GM12878 (cell line): Measurements from ENCODE around the gene ZNF100. TPM values are rescaled to one million over a fixed set of nuclear protein-coding genes. Genes with fewer than 3 reads are reported as not detected.

Experiments
- ATAC-seq: fragments of 200-7000 bp; cut with Tn5 transposase; 3 replicates; pipeline ENCODE4 v1.9.1; 2020; ENCODE audit warnings: mild to moderate bottlenecking, moderate library complexity
- Bru-seq: library from RNA; stranded (reverse); fragments of 400-500 nt; gene quantifications from one replicate; lab custom pipeline; 2021; lab: Mats Ljungman, UMichigan
- BruChase-seq, 2 experiments: library from RNA; stranded (reverse); fragments of 400-500 nt; gene quantifications; one replicate each; lab custom pipeline; 2021; lab: Mats Ljungman, UMichigan
- BruUV-seq: library from RNA; stranded (reverse); fragments of 400-500 nt; replicated peaks from 2 replicates; lab custom pipeline; 2021; lab: Mats Ljungman, UMichigan
- CTCF ChIA-PET: fragments of 300-600 bp; sonication (Branson Sonifier 250); formaldehyde crosslinking; extraction: SDS; loops from one replicate; lab custom pipeline; 2021; ENCODE audit warnings: inconsistent platforms; lab: Yijun Ruan, JAX
- POLR2A ChIA-PET: fragments of 350-600 bp; formaldehyde crosslinking; extraction: SDS; loops from one replicate; lab custom pipeline; 2021; ENCODE audit warnings: inconsistent platforms; lab: Charles Lee
- RAD21 ChIA-PET: fragments of 300-600 bp; sonication (Branson Sonifier 250); formaldehyde crosslinking; loops from one replicate; lab custom pipeline; 2023; ENCODE audit warnings: antibody characterized with exemption; ENCODE audit not compliant: unreplicated experiment; lab: Charles Lee
- SMC1A ChIA-PET: fragments of 300-600 bp; sonication (Branson Sonifier 250); formaldehyde crosslinking; loops from one replicate; lab custom pipeline; 2023; ENCODE audit not compliant: unreplicated experiment, uncharacterized antibody; lab: Charles Lee
- DNase-seq: peaks from one replicate; pipeline ENCODE4 v3.0.0-alpha.2; 2011; ENCODE audit warnings: low read depth, low spot score
- FAIRE-seq: peaks from 3 replicates; lab custom pipeline; 2011; peaks lifted over from hg19 to GRCh38; lab: Jason Lieb, UNC
- H2AFZ ChIP-seq: 2 replicates; pipeline ENCODE4 v1.6.0; 2011; ENCODE audit warnings: low read depth, low read length, control low read depth; ENCODE audit not compliant: control insufficient read depth
- H3K27ac ChIP-seq: 2 replicates; pipeline ENCODE4 v1.5.1; 2011; ENCODE audit warnings: control low read depth; ENCODE audit not compliant: control insufficient read depth, insufficient read depth
- H3K27me3 ChIP-seq, 2 experiments: replicated peaks in 1 of 2; 2 replicates each; pipeline versions ENCODE4 v1.6.0 to v1.6.1; 2011; ENCODE audit warnings: low read length in 1 of 2; ENCODE audit not compliant: control insufficient read depth in 2 of 2, insufficient read depth in 2 of 2
- H3K36me3 ChIP-seq, 2 experiments: 2 replicates each; pipeline ENCODE4 v1.5.1; 2011; ENCODE audit warnings: low read length in 1 of 2; ENCODE audit not compliant: control insufficient read depth in 2 of 2, insufficient read depth in 2 of 2
- H3K4me1 ChIP-seq: 2 replicates; pipeline ENCODE4 v1.6.1; 2011; ENCODE audit warnings: mild to moderate bottlenecking, low read length, moderate library complexity, mixed read lengths; ENCODE audit not compliant: control insufficient read depth, insufficient read depth
- H3K4me2 ChIP-seq: 2 replicates; pipeline ENCODE4 v1.6.0; 2011; ENCODE audit warnings: control low read depth; ENCODE audit not compliant: control insufficient read depth, insufficient read depth
- H3K4me3 ChIP-seq: fragments of 200-600 bp; sonication (generic); 2 replicates; pipeline ENCODE4 v1.5.1; 2016
- H3K79me2 ChIP-seq: 2 replicates; pipeline ENCODE4 v1.6.0; 2011; ENCODE audit warnings: low read length; ENCODE audit not compliant: control insufficient read depth, insufficient read depth
- H3K9ac ChIP-seq: 2 replicates; pipeline ENCODE4 v1.8.0; 2011; ENCODE audit warnings: low read length, control low read depth, mixed read lengths; ENCODE audit not compliant: control insufficient read depth, insufficient read depth
- H3K9me3 ChIP-seq: replicated peaks from 3 replicates; pipeline ENCODE4 v1.5.1; 2011; ENCODE audit warnings: mild to moderate bottlenecking, low read length; ENCODE audit not compliant: control insufficient read depth, insufficient read depth
- H4K20me1 ChIP-seq: 2 replicates; pipeline ENCODE4 v1.6.0; 2011; ENCODE audit not compliant: control insufficient read depth, insufficient read depth
- BACH1 ChIP-seq: fragments of 450-650 bp; IDR thresholded peaks from 2 replicates; pipeline ENCODE4 v1.6.1; 2017; ENCODE audit warnings: mild to moderate bottlenecking, borderline replicate concordance
- BRCA1 ChIP-seq: IDR thresholded peaks from 2 replicates; pipeline ENCODE4 v1.6.1; 2011; ENCODE audit warnings: low read depth, low read length, improper control_type of control experiment
- DPF2 ChIP-seq: fragments of 450-650 bp; IDR thresholded peaks from 2 replicates; pipeline ENCODE4 v1.6.1; 2017; ENCODE audit warnings: mild to moderate bottlenecking
- E4F1 ChIP-seq: fragments of 450-650 bp; IDR thresholded peaks from 2 replicates; pipeline ENCODE4 v1.6.1; 2018; ENCODE audit warnings: borderline replicate concordance, mild to moderate bottlenecking; ENCODE audit not compliant: partially characterized antibody
- ETV6 ChIP-seq, 2 experiments: fragments of 450-650 bp in 1 of 2; IDR thresholded peaks in 1 of 2; conservative IDR thresholded peaks in 1 of 2; 2 replicates each; pipeline ENCODE4 v1.6.1; 2014; ENCODE audit warnings: antibody characterized with exemption in 1 of 2, borderline replicate concordance in 1 of 2, low read depth in 1 of 2, mild to moderate bottlenecking in 1 of 2, moderate library complexity in 1 of 2
- IRF3 ChIP-seq: fragments of 450-650 bp; IDR thresholded peaks from 2 replicates; pipeline ENCODE4 v1.6.1; 2014; ENCODE audit warnings: mild to moderate bottlenecking
- IRF4 ChIP-seq: IDR thresholded peaks from 2 replicates; pipeline ENCODE4 v1.6.1; 2011; ENCODE audit warnings: low read depth, low read length
- POLR2A ChIP-seq: IDR thresholded peaks from 2 replicates; pipeline ENCODE4 v1.6.1; 2011; ENCODE audit warnings: low read depth, mild to moderate bottlenecking, low read length
- RFX5 ChIP-seq: IDR thresholded peaks from 2 replicates; pipeline ENCODE4 v1.6.1; 2011; ENCODE audit warnings: low read depth, low read length, improper control_type of control experiment
- TCF3 ChIP-seq: IDR thresholded peaks from 2 replicates; pipeline ENCODE4 v1.6.1; 2012; ENCODE audit warnings: low read depth, mild to moderate bottlenecking, low read length, borderline replicate concordance; ENCODE audit not compliant: insufficient read depth
- WRNIP1 ChIP-seq: IDR thresholded peaks from 2 replicates; pipeline ENCODE4 v1.6.1; 2011; ENCODE audit warnings: low read depth, low read length, improper control_type of control experiment, borderline replicate concordance
- ZSCAN29 ChIP-seq: fragments of 450-650 bp; IDR thresholded peaks from 2 replicates; pipeline ENCODE4 v1.6.1; 2017; ENCODE audit warnings: mild to moderate bottlenecking, moderate library complexity
- WGBS: methylation state at CpG from one replicate; pipeline ENCODE4 v1.1.6; 2016; ENCODE audit warnings: low lambda C conversion rate; ENCODE audit not compliant: insufficient replicate concordance, insufficient coverage; ENCODE audit errors: missing lambda C conversion rate; 5-methylcytosine and 5-hydroxymethylcytosine counted together
- in situ Hi-C: fragments of 300-500 bp; cut with MboI; formaldehyde crosslinking; loops from 9 replicates; pipeline ENCODE4 v1.14.3; 2018; ENCODE audit warnings: mixed read lengths
- intact Hi-C: fragments of 100-400 bp; cut with micrococcal nuclease; formaldehyde crosslinking; loops from one replicate; pipeline ENCODE4 v1.14.2; 2022; ENCODE audit not compliant: unreplicated experiment
- long read RNA-seq, 2 experiments: library from polyadenylated mRNA; unstranded; transcript quantifications; one replicate each; pipeline ENCODE4 v2.0.0, GENCODE V29; 2019 to 2020
- polyA minus RNA-seq, 3 experiments: library from RNA; depleted of rRNA, polyadenylated mRNA; stranded (reverse); fragments of >200 nt; gene quantifications; 2 replicates each; pipeline ENCODE4 v1.2.3, GENCODE V29; 2011
- polyA plus RNA-seq, 11 experiments: library from polyadenylated mRNA; depleted of rRNA in 4 of 11; unstranded in 6 of 11; stranded (reverse) in 5 of 11; fragments of >200 nt; fragmentation: Nextera tagmentation in 4 of 11; fragmentation: Illumina TruSeq in 1 of 11; extraction: Ambion mirVana in 4 of 11; extraction: Trizol in 1 of 11; gene quantifications; 1 replicate in 1 of 11; 2 replicates in 10 of 11; pipeline versions ENCODE4 v1.2.1 to v1.2.3, GENCODE V29; 2011 to 2016; ENCODE audit warnings: inconsistent platforms in 2 of 11, missing spikeins in 2 of 11, low read depth in 1 of 11
- total RNA-seq, 4 experiments: library from RNA; depleted of rRNA in 3 of 4; stranded (reverse); fragments of >200 nt in 3 of 4; fragmentation: Illumina TruSeq in 1 of 4; extraction: Trizol in 1 of 4; gene quantifications; 2 replicates each; pipeline versions ENCODE4 v1.2.1 to v1.2.3, GENCODE V29; 2013 to 2021
- TF ChIP-seq, protein P1 (sequence below): IDR thresholded peaks from 2 replicates; pipeline ENCODE4 v1.6.1; 2012; ENCODE audit warnings: low read depth, low read length, improper control_type of control experiment

The ZNF100 gene
- 51.1 and 61.4 TPM in 2 replicates for total RNA-seq (2013; cell fraction: nucleolus; rRNA removed)
- total RNA-seq (2014; rRNA removed) (8.9 and 11.8 TPM in 2 replicates), total RNA-seq (2014; rRNA removed; fragmentation: Illumina TruSeq; extraction: Trizol) (15.9 and 18.2 TPM in 2 replicates), total RNA-seq (2021) (14.6 and 15.4 TPM in 2 replicates), polyA plus RNA-seq (2011; rRNA removed) (14.1 and 22.8 TPM in 2 replicates), polyA plus RNA-seq (2014; fragmentation: Illumina TruSeq; extraction: Trizol) (14.7 and 20.7 TPM in 2 replicates), polyA plus RNA-seq (2014; fragmentation: Nextera tagmentation; extraction: Ambion mirVana) (1 to 10 TPM; 3.0 to 3.4 TPM), polyA plus RNA-seq (2014; rRNA removed) (5.7 and 7.0 TPM in 2 replicates), polyA plus RNA-seq (2016; fragmentation: Nextera tagmentation; extraction: Ambion mirVana) (1 to 10 TPM; 9.0 to 9.9 TPM), polyA minus RNA-seq (2011; rRNA and poly(A)+ RNA removed) (11.5 and 18.3 TPM in 2 replicates), Bru-seq, nascent RNA (percentile 85 among the genes with signal in this experiment), BruChase-seq, experiment 1, labeled RNA remaining after a 6-hour chase (percentile 85 among the genes with signal in this experiment), BruChase-seq, experiment 2, labeled RNA remaining after a 2-hour chase (percentile 86 among the genes with signal in this experiment)
- 3.6 TPM for polyA plus RNA-seq (2011; ENCODE audit: low read depth)
- polyA plus RNA-seq (2011; cell fraction: cytosol; rRNA removed), result 4.7 and 5.1 TPM in 2 replicates
- polyA plus RNA-seq (2011; cell fraction: nucleus; rRNA removed), result 7.2 and 7.7 TPM in 2 replicates
- 3.8 and 3.9 TPM in 2 replicates for polyA plus RNA-seq (2012)
- 6.3 and 8.2 TPM in 2 replicates for polyA minus RNA-seq (2011; cell fraction: cytosol; rRNA and poly(A)+ RNA removed)
- 5.9 and 13.2 TPM in 2 replicates for polyA minus RNA-seq (2011; cell fraction: nucleus; rRNA and poly(A)+ RNA removed)
- long read RNA-seq, experiment 1, full-length matches to known transcripts, result 1 of 2 reads
- long read RNA-seq, experiment 1, partial matches to known transcripts, result 0 of 2 reads
- long read RNA-seq, experiment 1, other reads (novel, unspliced or antisense), result 1 of 2 reads
- long read RNA-seq, experiment 2, full-length matches to known transcripts, result 5 of 19 reads
- long read RNA-seq, experiment 2, partial matches to known transcripts, result 0 of 19 reads
- long read RNA-seq, experiment 2, other reads (novel, unspliced or antisense), result 14 of 19 reads

DNA sequence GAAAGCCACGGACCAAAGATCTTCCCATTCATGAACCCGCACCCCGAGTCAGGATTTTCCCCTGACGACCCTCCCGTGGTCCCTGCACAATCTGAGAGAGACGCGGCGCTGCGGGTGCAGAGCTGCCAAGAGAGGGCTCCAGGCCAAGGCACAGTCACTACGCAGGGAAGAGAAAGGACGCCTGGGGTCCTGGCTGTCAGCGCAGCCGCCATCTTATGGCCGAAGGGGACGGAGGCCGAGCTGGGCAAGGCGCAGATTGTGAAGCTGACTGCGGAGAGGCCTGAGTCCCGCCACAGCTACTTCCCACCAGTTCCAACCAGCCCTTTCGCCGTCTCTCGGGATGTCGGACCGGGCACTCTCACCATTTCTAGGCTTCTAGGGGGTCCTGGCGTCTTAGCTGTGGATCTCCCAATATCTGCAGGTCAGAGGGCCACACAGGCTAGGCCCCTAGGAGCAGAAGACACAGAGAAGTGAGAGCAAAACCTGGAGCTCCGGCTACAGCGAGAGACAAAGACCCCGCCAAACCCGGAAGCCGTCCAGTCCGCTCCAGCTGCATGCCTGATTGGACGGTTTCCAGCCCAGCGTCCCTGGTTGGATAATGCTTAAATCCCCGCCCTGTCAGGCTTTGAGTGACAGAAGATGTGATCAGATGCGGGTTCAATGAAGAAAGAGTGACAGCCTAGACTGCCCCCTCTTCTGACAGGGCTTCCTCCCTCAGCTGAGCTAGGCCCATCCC lies at the start of gene ZNF100:
TSS of gene ZNF100 (minus strand) at position 515 of the 736 bp plus-strand sequence. CDS start at position 365, 150 bp downstream.
- peaks cover 0 to 14% of the 10 kb centered on the region in 2 experiments; a peak in 2 of 4 replicates for H3K36me3 ChIP-seq
- H3K27ac ChIP-seq, result peak within 1 kb of the TSS; percentile 90
- FAIRE-seq, result peak; percentile 98
- under 1% methylated on average over 34 of the region's 35 CpGs for WGBS
- H3K27me3 ChIP-seq, result no peaks in the 10 kb centered on the region
- H3K9me3 ChIP-seq, result peaks cover 14% of the 10 kb centered on the region; the same call in 2 of the 3 replicates
- H3K79me2 ChIP-seq, result peaks cover 11% of the 10 kb centered on the region
- DNase-seq, result peak; percentile 79
- ChIA-PET RAD21 (interaction anchor here (0.6 to 1.5 kb wide), 4 partner anchors 438 to 844 kb away, joined by 3 to 6 read pairs (median 3); partner anchors contain the start of genes ZNF708, ZNF714 and ZNF85), CTCF (interaction anchor here (0.8 kb wide), 1 partner anchor 17 kb away, joined by 3 read pairs; no protein-coding TSS in a partner anchor), SMC1A (interaction anchor here (1.0 to 1.4 kb wide), 2 partner anchors 11 to 13 kb away, joined by 3 to 4 read pairs; no protein-coding TSS in a partner anchor), POLR2A (no interaction called here)
- ATAC-seq, result peak; percentile 98
- intact Hi-C loops (no loop called here), in situ Hi-C loops (loop anchor here (10.0 kb wide), 1 partner anchor 1918 kb away; the partner anchor contains the start of gene ZNF675)
- no peaks in the 10 kb centered on the region for H4K20me1 ChIP-seq
- peak within 1 kb of the TSS; percentile 43 for H3K4me2 ChIP-seq
- H3K4me1 ChIP-seq, result no peaks in the 10 kb centered on the region
- peak within 1 kb of the TSS; percentile 91 for H3K9ac ChIP-seq
- peak within 1 kb of the TSS; percentile 86 for H2AFZ ChIP-seq
- BruUV-seq, result TSS peak; percentile 58
- H3K4me3 ChIP-seq, result peak within 1 kb of the TSS; percentile 84
- TF ChIP-seq ETV6 (conservative IDR thresholded peaks at IDR 0.05 in 1 of 2, IDR thresholded peaks at IDR 0.05 in 1 of 2; ENCODE audit: borderline replicate concordance in 1 of 2, low read depth in 1 of 2) (no peak), IRF4 (no peak), BRCA1 (no peak), POLR2A (peak; percentile 86), ZSCAN29 (no peak), WRNIP1 (no peak), BACH1 (no peak), RFX5 (peak; percentile 50; the same call in 1 of the 2 replicates), IRF3 (peak; percentile 74), E4F1 (peak; percentile 61), TCF3 (no peak), DPF2 (peak; percentile 56)
- TF ChIP-seq, protein P1, sequence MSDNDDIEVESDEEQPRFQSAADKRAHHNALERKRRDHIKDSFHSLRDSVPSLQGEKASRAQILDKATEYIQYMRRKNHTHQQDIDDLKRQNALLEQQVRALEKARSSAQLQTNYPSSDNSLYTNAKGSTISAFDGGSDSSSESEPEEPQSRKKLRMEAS, result no peak
